Cardiac fibroblast (primary cell): ENCODE data around the gene RAB11A.

Source experiments
- DNase-seq, 2 donors: peaks; one replicate each; pipeline versions ENCODE4 v3.0.0 to v3.0.0-alpha.2; 2010; ENCODE audit warnings: low read depth in 2 of 2
- H3K4me3 ChIP-seq, 2 donors: replicated peaks in 1 of 2; 1 replicate in 1 of 2; 2 replicates in 1 of 2; pipeline ENCODE4 v1.5.1; 2011; ENCODE audit warnings: low read depth in 2 of 2, low read length in 2 of 2, mild to moderate bottlenecking in 2 of 2, moderate library complexity in 1 of 2
- TF ChIP-seq, protein P1 (sequence below): IDR thresholded peaks from one replicate; pipeline ENCODE4 v1.5.1; 2011; ENCODE audit warnings: low read depth, mild to moderate bottlenecking, low read length, inconsistent platforms

RAB11A gene

GRCh38 chr15:65845826-65846519 lies 23.3 kb upstream of the RAB11A start:
- no peak for DNase-seq
- TF ChIP-seq, protein P1, sequence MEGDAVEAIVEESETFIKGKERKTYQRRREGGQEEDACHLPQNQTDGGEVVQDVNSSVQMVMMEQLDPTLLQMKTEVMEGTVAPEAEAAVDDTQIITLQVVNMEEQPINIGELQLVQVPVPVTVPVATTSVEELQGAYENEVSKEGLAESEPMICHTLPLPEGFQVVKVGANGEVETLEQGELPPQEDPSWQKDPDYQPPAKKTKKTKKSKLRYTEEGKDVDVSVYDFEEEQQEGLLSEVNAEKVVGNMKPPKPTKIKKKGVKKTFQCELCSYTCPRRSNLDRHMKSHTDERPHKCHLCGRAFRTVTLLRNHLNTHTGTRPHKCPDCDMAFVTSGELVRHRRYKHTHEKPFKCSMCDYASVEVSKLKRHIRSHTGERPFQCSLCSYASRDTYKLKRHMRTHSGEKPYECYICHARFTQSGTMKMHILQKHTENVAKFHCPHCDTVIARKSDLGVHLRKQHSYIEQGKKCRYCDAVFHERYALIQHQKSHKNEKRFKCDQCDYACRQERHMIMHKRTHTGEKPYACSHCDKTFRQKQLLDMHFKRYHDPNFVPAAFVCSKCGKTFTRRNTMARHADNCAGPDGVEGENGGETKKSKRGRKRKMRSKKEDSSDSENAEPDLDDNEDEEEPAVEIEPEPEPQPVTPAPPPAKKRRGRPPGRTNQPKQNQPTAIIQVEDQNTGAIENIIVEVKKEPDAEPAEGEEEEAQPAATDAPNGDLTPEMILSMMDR, result no peak
- H3K4me3 ChIP-seq, result no peak overlapping the region

DNA sequence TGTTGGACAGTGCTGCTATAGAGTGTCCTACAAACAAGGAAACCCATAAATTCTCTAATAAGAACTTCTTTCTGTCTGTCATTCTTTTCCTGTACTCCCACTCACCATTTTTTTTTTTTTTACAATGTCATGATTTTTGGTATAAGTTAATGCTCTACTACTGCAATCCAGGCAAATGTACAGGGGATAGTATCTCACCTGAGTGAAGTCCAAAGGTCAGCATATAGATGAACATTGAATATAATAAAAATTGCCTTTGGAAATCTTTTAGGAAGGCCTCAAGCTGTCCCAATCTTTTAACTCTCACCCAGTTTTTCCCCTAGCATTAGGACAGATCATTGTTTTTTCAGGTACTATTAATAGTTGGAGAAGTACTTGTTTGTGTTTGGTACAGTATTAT lies 21.3 kb upstream of the RAB11A start:
- TF ChIP-seq, protein P1, result no peak

GRCh38 chr15:65851981-65852380 lies 17.3 kb upstream of the RAB11A start:
- TF ChIP-seq, protein P1, result no peak
- DNase-seq, result no peak
- H3K4me3 ChIP-seq, result no peak overlapping the region

More for the DNA sequence above, 21.3 kb upstream of the RAB11A start:
- H3K4me3 ChIP-seq, result no peak overlapping the region
- no peak for DNase-seq

- no peak overlapping the region for H3K4me3 ChIP-seq
- TF ChIP-seq, protein P1, result peak; percentile 93
- DNase-seq, result peak; percentile 66 to 75
These were observed 12.4 kb upstream of the RAB11A start for GRCh38 chr15:65856821-65857455.

GRCh38 chr15:65857718-65858402 lies 11.4 kb upstream of the RAB11A start:
- no peak for DNase-seq
- TF ChIP-seq, protein P1, result no peak
- H3K4me3 ChIP-seq, result no peak overlapping the region

GRCh38 chr15:65862682-65863081 lies 6.6 kb upstream of the RAB11A start:
- H3K4me3 ChIP-seq, result no peak overlapping the region
- TF ChIP-seq, protein P1, result peak; percentile 69
- peak; percentile 70 to 77 for DNase-seq
